HG02852 (cell line): Measurements from ENCODE around the gene CXXC5.
"Not testable (repeated sequence)": the region's sequence is repeated elsewhere in the genome, so short reads cannot be mapped to it uniquely, and the experiment has no call there.

ENCODE experiments used
- ATAC-seq: cut with Tn5 transposase; IDR thresholded peaks from one replicate; pipeline ENCODE4 v1.9.1; 2021; ENCODE audit warnings: mild to moderate bottlenecking, moderate library complexity; ENCODE audit not compliant: unreplicated experiment

The CXXC5 gene

DNA sequence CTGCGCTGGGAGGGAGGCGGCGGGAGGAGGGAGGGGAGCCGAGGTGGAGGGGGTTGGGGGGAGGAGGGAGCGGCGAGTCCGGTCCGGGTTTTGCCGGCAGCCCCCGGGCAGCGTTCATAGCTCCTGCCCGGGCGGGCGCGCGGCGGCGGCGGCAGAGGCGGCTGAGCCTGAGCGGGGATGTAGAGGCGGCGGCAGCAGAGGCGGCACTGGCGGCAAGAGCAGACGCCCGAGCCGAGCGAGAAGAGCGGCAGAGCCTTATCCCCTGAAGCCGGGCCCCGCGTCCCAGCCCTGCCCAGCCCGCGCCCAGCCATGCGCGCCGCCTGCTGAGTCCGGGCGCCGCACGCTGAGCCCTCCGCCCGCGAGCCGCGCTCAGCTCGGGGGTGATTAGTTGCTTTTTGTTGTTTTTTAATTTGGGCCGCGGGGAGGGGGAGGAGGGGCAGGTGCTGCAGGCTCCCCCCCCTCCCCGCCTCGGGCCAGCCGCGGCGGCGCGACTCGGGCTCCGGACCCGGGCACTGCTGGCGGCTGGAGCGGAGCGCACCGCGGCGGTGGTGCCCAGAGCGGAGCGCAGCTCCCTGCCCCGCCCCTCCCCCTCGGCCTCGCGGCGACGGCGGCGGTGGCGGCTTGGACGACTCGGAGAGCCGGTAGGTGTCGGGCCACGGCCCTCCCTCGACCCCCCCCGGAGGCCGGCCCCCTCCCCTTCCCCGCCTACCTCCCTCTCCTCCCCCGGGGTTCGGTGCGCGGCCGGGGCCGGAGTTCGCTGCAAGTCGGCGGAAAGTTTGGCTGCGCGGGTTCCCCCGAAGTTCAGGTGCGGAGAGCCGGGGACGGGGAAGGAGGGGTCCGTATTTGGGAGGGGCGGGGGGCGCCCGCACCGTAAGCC lies at the start of gene CXXC5:
Gene CXXC5, plus strand, starts transcription at position 145 of the 877 bp plus-strand sequence. CDS start 32,175 bp downstream, outside the sequence.
- ATAC-seq: peak; percentile 33

DNA sequence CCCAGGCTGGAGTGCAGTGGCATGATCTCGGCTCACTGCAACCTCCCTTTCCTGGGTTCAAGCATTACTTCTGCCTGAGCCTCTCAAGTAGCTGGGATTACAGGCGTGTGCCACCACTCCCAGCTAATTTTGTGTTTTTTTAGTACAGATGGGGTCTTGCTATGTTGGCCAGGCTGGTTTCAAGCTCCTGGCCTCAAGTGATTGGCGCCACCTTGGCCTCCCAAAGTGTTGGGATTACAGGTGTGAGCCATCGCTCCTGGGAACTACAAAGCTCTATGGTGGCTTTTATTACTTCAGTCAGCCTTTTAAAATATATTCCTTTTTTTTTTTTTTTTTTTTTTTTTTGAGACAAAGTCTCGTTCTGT lies 49.6 kb upstream of the CXXC5 start:
- ATAC-seq: not testable (repeated sequence)

DNA sequence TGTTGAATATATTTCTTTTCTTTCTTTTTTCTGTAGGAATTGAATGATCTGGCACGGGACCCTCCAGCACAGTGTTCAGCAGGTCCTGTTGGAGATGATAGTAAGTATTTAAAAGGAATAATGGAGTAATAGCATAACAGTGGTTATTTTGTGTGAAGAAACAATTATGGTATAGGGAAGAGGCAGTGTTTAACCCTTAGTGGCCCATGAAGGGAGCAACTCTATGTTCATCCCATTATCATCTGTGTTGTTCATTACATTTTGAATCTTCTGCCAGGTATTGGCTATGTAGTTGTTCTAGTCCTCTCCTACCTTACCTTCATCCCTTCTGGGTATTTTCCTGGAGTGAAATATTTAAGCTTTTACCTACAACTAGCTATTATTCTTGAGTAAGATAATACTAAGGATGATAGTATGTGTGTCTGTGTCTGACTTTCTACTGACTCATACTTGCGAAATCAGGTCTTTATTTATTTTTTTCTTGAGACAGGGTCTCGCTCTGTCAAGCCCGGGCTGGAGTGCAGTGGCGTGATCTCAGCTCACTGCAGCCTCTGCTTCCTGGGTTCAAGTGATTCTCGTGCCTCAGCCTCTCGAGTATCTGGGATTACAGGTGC lies 47.7 kb upstream of the CXXC5 start:
- no peak for ATAC-seq

DNA sequence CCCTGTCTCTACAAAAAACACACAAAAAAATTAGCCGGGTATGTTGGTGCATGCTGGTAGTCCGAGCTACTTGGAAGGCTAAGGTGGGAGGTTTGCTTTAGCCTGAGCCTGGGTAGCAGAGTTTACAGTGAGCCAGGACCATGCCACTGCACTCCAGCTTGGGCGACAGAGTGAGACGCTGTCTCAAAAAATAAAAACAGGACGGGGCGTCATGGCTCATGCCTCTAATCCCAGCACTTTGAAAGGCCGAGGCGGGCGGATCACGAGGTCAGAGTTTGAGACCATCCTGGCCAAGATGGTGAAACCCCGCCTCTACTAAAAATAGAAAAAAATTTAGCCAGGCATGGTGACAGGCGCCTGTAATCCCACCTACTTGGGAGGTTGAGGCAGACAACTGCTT lies 46.7 kb upstream of the CXXC5 start:
- ATAC-seq: no peak

DNA sequence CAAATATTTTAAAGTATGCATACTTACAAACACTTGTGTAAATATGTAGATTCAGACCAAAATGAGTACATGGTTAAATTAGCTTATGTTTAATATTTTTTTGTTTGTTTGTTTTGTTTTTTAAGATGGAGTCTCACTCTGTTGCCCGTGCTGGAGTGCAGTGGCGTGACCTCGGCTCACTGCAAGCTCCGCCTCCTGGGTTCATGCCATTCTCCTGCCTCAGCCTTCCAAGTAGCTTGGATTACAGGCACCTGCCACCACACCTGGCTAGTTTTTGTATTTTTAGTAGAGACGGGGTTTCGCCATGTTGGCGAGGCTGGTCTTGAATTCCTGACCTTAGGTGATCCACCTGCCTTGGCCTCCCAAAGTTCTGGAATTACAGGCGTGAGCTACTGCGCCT lies 46.2 kb upstream of the CXXC5 start:
- ATAC-seq: not testable (repeated sequence)

DNA sequence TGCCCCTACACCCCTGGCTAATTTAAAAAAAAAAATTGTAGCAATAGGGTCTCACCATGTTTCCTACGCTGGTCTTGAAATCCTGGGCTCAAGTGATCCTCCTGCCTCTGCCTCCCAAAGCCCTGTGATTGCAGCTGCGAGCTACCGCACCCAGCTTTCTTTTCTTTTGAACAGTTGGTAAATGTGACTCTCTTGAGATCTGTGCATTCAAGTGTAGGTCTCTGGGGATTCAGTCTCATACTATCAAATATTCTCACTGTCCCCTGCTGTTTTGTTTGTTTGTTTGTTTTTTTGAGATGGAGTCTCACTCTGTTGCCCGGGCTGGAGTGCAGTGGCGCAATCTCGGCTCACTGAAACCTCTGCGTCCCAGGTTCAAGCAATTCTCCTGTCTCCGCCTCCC lies 42.3 kb upstream of the CXXC5 start:
- ATAC-seq: no peak

DNA sequence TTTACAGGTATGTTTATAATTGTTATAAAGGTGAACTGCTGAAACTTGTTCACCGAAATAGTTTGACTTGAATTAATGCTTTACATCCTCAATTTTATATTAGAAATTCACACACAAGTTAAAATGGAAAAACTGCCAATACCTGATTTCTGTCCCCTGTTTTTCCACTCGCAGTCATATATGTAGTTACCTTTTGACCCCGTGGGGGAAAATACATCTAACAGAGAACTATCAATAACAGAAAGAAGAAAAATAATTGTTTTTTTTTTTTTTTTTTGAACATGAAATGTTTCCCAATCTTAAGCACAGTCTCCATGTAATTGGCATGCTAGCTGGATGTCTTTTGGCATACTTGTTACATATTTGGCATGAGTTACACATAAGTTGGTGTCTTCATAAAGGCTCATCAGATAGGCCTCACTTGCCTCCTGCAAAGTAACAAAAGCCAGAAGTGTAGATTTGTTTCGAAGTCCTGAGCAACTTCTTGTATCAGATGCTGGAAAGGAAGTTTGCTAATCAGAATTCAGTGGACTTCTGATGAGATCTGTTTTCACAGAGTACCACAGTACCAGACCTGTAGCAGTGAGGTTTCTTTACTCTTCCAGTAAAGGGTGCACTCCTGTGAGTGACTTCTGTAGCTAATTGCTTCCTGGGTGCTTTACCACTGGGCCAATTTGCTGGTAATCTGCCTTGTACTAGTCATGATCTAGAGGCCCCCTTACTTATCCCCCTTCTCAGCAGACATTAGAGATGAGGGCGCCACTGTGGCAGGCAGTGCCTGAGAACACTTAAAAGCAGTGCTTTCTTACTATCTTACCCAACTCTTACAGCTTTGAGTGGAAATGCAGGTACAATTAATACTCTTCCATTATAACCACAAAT lies 36.2 kb upstream of the CXXC5 start:
- no peak for ATAC-seq

DNA sequence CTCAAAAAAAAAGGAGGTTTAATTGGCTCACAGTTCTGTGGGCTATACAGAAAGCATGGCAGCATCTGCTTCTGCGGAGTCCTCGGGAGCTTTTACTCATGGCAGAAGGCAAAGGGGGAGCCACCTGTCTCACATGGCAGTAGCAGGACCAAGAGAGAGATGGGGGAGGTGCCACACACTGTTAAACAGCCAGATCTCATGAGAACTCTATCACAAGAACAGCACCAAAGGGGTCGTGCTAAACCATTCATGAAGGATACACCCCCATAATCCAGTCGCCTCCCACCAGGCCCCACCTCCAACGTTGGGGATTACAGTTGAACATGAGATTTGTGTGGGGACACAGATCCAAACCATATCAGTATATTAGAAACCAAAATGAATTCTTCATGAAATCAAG lies 28.3 kb upstream of the CXXC5 start:
- no peak for ATAC-seq

DNA sequence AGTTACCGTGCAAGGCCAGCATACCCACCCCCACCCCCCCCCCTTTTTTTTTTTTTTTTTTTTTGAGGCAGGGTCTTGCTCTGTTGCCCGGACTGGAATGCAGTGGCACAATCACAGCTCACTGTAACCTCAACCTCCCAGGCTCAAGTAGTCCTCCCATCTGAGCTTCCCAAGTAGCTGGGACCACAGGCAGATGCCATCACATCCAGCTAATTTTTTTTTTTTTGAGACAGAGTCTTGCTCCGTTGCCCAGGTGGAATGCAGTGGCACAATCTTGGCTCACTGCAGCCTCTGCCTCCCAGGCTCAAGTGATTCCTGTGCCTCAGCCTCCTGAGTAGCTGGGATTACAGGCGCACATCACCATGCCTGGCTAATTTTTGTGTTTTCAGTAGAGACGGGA lies 22.8 kb upstream of the CXXC5 start:
- not testable (repeated sequence) for ATAC-seq

DNA sequence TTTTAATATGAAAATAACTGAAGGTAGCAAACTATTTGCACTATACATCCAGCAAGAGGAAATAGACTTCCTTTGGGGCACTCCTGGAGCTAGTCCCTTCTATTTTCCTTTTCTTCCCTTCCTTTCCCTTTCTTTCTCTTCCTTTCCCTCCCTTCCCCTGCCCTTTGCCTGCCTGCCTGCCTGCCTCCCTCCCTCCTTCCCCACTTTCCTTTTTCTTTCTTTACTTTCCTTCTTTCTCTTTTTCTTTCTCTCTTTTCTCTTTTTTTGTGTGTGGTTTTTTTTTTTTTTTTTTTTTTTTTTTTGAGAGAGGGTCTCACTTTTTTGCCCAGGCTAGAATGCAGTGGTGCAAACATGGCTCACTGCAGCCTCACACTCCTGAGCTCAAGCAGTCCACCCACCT lies 17.3 kb upstream of the CXXC5 start:
- ATAC-seq: no peak

DNA sequence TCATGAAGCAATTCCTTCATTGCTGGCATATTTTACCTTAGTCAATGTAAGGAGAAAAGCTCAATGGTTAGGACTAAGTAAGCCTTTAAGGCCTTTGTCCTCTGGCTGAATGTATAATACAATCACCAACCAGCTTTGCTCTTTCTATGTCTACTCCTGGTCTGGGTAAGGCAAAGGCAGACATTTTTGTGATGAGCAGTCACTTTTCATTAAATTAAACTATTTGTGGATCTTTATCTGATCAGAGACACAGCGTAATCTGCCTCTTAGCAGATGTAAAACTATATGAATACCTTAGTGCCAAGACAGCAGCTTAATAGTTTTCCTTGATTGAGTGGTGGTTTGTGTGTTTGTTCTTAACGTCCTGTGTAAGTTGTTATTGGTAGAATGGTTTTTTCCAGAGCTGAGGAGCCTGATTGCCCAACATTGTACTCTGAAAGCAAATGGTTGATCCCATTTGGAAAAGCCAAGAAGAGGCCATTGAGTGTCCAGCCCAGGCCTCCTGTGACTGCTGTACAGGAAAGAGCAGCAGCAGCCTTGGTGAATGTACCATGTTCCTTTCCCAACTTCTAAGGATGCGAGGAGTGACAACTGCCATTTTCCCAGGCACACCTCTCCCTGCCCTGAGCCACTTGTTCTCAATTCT lies 16.5 kb upstream of the CXXC5 start:
- ATAC-seq: no peak

DNA sequence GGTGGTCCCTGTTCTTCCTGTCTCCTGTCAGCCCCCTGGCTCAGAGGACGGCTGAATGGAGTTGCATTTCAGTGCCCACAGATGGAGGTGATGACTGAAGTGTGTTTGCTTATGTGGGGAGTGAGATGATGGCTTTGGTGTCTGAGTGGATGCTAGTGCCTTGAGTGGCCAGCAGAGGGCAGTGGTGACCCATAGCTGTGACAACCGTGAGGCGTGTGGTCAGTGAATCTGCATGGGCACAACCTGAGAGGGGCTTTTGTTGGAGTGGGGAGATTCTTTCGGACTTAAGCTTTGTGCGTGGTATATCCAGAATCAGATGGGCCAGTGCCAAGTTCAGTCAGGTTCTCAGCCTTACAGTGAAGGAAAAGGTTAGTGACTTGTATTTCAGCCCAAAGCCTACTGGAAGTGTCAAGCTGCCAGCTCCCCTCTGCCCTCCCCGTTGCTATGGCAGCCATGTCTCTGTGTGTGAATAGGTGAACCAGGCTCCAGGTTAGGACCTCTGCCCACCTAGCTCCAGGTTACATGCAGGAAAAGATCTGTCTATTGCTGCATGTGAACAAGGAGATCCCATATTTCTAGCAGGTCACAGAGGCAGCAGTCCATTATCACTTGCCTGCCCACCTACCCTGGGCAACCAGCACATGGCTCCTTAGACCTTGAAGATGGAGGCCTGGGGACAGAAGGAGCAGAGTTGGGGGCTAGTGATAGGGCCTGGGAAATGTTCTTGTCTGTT lies 14.7 kb upstream of the CXXC5 start:
- peak; percentile 21 for ATAC-seq

DNA sequence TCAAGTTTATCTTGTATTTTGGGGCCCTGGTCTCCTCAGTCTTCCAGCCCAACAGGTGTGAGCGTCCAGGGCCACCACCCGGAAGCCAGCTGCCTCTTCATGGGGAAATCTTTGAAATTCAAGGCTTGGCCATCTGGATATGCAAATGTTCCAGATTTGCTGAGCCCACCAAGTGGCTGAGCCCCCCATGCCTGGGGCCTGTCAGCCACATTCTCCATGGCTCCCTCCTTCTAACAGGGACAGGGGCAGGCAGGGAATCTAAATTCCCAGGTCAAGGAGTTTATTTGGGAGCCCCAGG lies 14.2 kb upstream of the CXXC5 start:
- ATAC-seq: no peak

DNA sequence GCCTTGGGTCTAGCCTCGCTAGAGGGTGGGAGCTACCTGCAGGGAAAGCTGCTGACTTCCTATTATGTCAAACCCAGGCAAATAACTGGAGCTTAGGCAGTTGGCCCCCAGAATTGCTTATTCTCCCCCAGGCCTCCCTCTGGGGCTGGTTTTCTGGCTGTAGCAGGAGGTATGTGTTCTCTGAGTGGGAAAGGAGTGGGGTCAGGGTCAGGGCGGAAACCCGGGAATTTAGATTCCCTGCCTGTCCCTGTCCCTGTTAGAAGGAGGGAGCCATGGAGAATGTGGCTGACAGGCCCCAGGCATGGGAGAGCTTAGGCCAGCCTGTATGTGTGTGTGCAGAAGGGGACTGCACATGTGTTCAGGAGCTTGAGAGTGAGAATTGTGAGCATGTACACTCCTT lies 13.6 kb upstream of the CXXC5 start:
- no peak for ATAC-seq

DNA sequence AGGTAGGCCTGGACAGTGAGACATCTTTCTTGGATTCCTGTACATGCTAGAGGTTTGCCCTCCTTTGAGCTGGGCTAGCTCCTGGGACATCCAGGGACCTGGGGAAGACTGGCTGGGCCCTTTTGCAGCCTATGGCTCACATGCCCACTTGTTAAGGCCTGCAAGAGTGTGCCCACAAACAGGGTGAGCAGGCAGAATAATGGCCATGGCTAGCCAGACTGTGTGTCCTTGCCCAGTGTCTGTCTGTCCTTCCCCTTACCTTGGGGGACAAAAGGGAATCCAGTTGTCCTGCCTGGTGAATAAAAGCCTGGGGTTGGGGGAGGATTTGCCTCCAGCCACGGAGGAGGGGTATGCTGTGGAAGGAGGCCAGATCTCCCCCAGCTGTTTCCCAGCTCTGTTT lies 13.0 kb upstream of the CXXC5 start:
- no peak for ATAC-seq

DNA sequence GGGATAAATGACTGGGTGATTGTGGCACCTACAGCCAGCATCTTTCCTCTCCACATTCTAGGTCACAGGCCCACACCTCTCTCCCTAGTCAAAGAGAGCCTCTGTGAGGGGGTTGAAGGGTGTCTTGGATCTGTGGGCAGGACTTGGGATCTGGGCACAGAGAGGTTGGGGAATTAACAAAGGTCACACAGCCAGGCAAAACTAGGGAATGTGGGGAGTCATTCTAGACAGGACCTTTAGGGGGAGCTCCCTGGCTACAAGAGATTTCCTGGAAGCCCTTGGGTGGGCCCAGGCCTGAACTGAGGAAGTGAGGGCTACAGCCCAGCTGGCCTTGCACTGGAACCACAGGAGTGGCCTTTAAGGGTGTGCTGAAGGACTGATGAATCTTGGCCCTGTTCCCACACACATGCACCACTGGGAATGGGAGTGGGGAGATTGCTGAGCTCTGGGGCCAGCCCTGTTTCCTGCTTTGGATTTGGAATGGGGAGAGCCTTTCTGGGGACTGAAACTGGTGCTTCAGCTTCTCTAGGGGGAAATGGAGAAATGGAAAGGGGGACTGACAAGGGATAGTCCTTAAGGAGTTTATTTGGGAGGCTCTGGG lies 12.4 kb upstream of the CXXC5 start:
- no peak for ATAC-seq

DNA sequence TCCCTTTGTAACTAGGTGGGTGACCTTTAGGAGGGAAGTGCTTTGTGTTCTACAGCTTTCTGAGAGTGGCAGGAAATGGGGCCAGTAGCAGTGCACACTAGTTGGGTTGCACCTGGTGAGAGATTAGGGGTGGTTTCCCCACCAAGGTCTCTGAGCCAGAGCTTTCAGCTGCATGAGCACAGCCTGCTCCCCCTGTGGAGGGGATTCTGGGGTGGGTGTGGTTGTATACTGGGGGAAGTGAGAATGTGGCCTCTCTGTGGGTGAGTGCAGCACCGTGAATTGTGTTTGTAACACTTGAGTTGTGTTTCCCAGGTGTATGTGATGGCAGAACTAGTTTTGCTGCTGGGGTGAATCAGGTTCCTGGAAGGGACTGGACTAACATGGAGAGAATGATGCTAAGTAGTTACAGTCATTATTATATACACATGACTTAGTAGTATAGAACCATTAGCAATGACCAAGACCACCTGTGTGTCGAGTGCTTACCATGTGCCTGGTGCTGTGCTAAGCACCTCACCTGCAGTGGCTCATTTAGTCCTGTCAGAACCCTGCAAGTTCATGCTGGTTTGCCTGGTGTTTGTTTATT lies 11.8 kb upstream of the CXXC5 start:
- peak; percentile 73 for ATAC-seq

DNA sequence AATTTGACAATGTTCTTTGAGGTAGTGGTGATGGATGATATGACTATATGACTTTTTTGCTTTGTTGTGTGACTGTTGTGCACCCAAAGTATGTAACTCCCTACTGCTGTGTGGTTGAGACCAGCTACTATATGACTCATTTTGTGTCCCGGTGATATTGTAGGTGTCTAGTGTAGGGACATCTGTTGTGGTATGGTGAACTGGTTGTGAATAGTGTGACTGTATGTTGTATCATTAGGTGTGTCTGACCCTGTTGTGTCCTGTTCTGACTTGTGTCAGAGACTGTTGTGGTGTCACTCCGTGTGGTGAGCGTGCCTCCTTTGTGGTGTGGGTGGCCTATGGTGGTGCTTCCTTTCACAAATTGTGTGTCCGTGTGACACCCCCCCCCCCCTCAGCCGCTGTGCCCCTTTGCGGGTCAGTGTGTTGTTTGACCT lies 11.2 kb upstream of the CXXC5 start:
- ATAC-seq: peak; percentile 25

DNA sequence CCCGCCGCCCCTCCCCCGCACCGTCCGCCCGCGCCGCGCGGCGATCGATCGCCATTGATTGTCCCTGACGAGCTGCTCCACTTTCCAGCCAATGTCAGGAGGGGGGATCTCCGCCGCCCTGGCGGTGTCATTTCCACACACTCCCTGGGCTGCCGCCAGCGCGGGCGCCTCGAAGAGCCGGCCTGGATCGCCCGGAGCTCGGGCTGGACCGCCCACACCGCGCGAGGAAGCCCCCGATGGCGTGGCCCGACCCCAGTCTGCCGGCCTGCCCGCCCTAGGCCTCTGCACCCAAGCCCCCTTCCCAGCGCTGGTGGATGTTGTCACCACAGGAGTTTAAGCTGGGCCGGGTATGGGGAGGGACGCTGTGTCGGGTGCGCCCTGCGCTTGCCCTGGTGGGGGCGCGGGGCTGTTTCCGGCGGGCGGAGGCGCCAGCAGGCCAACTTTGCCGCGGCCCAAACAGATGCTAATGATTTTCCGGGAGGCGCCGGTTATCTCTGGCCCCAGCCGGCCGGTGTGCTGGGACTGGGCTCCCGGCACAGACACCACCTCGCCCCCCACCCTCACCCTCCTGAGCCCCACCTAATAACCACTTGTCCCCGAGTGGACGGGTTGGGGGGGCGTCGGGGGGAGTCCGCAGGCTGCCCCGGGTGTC lies 10.6 kb upstream of the CXXC5 start:
- ATAC-seq: peak; percentile 29
